ENCODE data around the gene COL8A2.

The COL8A2 gene

DNA sequence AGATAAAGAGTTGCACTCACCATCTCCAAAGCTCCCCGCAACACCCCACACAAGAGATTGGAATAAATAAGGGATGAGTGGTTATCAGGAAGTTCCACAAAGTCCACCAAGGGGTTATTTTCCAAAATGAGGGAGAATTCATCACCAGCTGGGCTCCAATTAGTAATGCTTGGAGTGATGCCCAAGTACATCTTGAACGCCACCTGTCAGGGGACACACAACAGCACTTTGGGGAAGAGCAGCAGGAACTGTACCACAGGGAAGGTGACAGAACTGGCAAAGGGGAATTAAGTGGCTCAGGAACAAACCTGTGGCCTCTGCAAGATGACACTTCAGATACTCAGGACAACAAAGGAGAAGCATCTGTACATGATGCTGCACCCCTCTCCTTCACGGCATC is 12.8 kb upstream of the COL8A2 start:
- DNase-seq: no peak

DNA sequence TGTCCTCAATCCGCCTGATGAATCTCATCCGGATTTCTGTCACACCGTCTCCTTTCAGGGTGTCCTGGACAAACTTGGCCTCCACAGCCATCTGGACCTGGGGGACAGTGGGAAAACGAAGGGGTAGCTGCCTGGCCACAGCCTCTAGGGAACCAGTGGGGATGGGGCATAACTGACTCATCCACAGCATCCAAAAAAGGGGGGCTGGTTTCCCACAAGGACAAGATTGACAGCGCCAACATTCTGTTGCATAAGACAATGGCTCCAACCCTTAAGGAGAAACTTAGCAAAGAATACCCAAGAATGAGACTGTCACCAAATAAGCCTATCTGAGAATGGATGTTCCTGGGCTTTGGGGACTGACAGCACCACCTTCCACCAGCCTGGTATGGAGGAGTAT is 12.2 kb upstream of the COL8A2 start:
- DNase-seq: no peak

DNA sequence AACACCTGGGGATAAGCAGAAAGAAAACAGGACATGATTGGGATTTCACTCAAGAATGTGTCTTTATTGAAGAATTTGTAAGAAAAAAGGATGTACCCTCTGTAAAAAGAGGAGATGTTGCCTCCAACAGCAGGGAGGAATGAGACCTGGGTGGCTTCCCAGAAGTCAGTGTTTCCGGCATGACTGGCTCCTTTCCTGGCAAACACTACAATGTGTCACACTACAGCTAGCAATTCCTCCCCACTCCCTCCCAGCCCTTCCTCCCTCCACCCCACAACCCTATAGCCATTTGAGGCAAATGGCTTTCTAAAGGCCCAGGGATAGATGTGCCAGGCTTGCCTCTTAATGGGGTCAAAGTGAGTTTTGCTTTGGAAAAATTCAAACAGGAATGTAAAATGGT is 11.5 kb upstream of the COL8A2 start:
- DNase-seq: no peak

DNA sequence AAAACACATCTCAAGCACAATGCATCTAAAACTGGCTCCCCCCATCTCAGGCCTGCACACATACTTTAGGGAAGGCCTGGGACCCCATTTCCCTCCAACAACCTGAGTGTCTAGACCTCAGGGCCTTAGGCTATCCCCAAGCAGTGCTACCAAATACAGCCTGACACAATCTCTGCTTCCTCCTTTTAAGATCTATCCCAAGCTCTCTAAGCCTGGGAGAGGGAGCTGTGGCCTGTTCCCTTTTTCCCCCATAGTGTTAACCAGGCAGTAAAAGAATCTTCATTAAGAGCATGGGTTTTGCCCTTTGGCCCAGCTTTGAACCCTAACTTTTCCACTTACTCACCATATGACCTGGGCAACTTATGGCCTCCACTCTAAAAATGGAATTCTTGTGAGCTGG is 10.8 kb upstream of the COL8A2 start:
- DNase-seq: no peak

DNA sequence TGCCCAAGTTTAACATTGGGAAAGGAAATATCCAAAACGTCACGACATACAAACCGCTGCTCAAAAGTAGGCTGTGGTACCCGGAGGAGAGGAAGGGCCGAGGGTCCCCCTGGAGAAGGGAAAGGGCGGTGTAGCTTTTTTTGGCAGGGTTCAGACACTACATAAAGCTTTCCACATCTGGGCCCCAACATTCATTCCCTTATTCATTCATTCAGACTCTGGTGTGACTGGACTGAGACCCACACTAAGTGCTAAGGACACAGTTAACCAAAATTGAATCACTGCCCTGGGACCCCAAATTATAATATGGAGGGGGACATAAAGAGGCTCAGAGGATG is 10.3 kb upstream of the COL8A2 start:
- no peak for DNase-seq

DNA sequence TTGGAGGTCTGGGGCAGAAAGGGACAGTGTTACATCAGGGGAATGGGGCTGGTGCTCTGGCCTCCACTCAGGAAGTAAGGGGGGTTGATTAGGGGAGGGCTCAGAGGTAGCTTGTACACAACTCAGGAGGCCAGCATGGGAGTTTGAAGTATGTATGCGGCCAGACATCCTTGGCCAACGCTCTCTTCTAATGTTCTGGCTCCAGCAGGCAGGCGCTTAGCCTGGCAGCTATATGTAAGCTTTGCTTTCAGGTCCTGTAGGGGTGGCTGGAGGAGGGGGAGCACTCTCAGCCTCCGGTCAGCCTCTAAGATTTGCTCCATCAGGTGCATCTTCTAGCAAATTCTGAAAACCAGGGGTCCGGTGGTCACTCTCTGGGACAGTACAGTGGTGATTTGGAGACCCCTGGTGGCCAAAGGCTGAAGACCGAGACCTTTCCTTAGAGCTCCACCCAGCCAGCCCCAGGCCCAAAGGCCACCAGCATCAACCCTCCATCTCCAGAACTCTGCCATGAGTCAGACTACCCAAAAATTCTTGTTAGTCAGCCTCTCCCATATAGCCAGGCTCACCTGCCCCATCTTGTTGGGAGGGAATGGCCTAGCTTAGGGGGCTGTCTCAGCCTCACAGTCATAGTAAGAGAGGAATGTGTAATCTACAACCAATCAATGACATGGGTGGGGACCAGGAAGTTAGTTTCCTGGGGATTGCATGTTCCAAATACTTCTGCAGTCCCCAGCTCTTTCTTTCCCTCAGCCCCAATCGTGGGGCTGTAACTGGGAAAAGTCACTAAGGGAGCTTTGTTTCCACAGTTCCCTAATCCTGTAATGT is 9.7 kb upstream of the COL8A2 start:
- peak in 43 of 56 donors; percentile 3 to 76 (median 28) for DNase-seq

DNA sequence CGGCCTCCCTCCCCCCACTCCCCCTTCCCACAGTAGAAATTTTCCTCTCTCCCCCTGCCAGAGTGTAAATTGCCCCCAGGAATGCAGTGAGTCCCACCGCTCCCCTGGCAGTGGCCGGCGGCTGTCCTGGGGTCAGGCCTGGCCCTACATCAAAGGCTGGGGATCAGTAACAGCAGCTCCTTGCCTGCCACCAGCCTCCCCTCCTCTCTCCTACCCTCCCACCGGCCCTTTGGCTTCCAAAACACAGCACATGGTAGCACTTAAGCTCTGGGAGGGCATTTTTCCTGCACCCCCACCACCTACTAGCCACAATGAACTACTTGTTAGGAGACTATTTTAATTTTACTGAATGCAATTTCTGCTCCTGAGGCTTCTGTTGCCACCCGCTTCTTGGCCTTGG is 9.0 kb upstream of the COL8A2 start:
- no peak for DNase-seq

DNA sequence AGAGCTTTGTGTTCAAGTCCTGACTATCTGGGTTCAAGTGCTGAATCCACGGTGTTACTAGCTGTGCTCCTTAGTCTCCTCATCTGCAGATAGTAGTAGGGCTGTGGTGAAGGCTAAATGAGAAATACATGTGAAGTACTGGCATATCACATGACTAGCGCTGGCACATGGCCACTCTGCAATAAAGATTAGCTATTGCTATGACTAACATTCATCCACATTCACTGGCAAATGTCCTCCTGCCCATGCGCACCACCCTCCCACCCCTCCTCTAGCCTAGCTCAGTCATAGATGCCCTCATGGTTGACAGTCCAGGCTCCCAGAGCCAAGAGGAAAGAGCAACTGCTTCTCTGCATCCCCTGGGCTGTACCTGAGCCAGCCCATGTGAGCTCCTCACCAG is 8.5 kb upstream of the COL8A2 start:
- DNase-seq: peak in 1 of 56 donors; percentile 49

DNA sequence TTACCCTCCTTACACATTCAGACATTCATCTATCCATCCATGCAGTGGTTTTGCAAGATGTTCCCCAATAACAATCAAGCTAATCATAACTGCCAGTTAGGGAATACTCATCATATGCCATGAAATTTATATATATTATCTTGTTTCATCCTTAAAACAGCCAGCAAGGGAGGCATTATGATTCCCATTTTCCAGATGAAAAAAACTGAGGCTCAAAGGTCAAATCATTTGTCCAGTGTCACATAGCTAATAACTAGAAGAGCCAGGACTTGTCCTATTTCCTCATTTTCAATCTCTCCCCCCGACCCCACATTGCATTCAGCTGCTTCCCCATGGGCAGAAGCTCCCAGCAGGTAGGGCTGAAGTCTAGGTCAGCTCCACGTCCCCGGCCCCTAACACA is 7.0 kb upstream of the COL8A2 start:
- no peak for DNase-seq

DNA sequence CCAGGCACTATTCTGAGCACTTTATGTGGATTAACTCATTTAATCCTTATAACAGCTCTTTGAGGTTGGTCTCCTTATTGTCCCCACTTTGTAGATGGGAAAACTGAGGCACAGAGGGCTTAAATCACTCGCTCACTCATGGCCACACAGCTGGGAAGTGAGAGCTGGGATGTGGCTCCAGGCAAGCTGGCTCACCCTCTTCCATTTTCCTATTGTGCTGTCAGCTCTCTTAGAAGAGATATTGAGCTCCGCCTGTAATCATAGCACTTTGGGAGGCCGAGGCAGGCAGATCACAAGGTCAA is 3.8 kb upstream of the COL8A2 start:
- no peak for DNase-seq

DNA sequence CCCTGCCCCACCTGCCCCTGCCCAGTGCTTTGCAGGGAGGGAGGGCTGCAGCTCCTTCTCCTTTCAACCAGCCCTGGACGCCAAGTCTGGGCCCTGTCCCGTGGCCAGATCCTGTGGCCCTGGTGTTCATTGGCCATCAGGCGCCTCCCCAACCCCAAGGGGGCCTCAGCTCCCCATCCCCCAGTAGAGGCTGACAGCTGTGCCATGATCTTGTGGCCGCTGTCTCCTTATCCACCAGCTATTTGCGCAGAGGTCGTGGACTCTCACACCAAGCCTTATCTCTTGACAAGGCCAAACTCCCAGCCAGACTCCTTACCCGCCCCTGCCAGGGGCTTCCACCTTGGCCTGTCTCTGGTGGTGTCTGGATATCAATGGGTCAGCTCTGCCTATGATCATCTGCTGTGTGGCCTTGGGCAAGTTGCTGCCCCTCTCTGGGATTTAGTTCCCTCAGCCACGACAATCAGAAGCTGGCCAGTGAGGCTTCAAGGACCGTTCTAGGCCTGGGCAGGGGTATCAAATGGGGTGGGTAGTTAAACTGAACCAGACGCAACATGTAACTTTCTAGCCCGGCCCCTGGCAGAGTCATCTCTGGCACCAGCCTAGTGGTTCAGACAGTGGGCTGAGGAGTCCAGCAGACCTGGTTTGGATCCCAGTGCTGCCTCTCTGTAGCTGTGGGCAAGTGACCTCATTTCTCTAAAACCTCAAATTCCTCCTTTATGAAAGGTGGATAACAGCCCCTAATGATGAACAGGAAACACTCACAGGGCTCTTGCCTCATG is 3.3 kb upstream of the COL8A2 start:
- DNase-seq: no peak

DNA sequence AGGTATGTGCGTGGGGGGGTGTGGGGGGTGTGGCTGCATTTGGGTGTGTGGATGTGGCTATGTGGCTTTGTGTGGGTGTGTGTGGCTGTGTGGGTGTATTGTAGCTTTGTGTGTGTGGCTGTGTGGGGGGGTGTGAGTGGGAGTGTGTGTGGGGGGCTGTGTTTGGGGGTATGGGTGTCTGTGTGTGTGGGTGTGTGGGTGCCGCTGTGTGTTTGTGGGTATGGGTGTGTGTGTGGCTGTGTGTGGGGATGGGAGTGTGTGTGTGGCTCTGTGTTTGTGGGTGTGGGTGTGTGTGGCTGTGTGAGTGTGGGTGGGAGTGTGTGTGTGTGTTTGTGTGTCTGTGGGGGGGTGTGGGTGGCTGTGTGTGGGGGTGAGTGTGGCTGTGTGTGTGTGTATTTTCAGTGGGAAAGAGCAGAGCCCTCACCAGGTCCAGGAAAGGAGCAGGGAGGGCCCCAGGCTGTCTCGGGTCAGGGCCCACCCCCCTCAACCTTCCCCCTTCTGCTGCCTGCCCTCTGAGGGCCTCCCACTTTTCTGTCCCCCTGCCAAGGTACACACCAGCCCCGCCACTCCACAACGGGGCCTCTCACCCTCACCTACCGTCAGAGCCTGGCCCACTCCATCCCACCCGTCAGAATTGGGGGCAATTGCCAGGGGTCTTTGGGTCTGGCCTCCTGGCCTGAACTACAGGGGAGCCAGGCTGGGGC is 1.9 kb upstream of the COL8A2 start:
- DNase-seq: peak in 1 of 56 donors; percentile 17

DNA sequence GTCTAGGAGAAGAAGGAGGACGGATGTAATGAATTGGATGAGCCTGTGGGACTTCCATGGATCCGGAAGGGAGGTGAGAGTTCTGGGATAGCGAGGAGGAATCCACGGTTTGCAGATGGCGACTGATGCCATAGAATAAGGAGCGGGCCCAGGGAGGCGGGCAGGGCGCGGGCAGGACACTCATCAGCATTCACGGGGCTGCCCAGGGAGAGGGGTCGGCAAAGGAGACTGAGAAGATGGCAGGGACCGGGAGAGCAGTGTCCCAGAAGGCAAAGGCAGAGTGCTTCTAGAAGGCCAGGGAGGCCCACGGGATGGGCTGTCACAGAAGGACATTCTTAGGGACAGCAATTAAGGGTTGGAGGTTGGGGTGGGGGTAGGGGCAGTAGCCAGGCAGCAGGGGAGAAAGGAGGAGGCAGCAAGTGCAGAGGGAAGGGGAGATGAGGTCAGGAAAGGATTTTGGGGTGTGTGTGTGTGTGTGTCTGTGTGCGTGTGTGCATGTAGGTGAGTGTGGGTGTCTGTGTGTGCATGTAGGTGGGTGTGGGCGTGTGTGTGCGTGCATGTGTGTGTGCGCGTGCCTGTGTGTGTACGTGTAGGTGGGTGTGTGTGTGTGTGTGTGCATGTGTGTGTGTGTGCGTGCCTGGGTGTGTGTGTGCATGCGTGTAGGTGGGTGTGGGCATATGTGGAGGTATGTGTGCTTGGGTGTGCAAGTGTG is 1.1 kb upstream of the COL8A2 start:
- DNase-seq: peak in 1 of 56 donors; percentile 21

DNA sequence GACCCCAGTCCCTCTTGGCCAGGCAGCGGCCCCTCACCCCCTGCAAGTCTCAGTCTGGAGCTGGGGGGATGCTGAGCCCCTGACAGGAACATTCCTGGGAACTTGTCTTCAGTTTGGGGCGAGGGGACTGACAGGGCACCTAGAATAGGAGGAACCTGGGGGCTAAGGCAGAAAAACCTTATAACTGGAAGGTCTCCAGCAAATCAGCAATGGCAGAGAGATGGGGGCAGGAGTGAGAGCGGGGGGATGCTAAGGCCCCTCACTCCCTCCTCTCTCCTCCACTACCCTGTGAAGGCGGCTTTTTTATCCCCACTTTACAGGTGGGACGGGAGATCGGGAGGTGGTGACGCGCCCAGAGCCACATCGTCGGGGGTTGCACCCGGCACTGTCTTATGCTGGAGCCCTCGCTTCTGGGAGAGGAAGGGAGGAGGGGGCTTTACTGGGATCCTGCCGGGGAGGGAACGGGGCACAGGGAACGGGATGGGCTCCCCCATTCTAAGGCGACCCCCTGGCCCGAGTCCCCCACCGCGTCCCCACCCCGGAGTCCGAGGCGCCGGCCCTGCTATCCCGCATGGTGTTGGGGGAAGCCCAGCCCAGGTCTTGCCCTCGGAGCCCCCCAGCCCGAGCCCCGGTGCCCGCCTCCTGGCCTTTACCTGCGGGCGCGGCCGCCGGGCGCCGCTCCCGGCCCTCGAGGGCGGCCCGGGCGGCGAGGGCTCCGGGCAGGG is 456 bp downstream of the COL8A2 start:
- no peak for DNase-seq

DNA sequence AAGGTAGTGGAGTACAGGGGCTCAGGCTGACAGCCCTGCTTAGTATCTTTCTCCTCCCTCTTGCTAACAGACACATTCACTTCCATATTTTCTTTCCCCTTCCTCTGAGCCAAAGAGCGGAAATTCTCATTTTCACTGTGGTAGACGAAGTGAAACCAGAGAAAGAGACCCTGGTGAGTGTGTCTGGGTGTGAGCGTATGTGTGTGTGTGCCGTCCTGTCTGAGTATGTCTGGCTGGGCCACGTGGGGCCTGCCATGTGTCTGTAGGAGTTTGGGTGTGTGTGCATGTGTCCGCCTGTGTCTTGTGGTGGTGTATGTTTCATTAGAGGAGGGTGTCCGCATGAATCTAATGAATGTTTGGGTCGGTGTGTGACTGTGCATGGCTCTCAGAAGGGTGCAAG is 1.7 kb downstream of the COL8A2 start:
- peak in 9 of 56 donors; percentile 9 to 32 (median 18) for DNase-seq

DNA sequence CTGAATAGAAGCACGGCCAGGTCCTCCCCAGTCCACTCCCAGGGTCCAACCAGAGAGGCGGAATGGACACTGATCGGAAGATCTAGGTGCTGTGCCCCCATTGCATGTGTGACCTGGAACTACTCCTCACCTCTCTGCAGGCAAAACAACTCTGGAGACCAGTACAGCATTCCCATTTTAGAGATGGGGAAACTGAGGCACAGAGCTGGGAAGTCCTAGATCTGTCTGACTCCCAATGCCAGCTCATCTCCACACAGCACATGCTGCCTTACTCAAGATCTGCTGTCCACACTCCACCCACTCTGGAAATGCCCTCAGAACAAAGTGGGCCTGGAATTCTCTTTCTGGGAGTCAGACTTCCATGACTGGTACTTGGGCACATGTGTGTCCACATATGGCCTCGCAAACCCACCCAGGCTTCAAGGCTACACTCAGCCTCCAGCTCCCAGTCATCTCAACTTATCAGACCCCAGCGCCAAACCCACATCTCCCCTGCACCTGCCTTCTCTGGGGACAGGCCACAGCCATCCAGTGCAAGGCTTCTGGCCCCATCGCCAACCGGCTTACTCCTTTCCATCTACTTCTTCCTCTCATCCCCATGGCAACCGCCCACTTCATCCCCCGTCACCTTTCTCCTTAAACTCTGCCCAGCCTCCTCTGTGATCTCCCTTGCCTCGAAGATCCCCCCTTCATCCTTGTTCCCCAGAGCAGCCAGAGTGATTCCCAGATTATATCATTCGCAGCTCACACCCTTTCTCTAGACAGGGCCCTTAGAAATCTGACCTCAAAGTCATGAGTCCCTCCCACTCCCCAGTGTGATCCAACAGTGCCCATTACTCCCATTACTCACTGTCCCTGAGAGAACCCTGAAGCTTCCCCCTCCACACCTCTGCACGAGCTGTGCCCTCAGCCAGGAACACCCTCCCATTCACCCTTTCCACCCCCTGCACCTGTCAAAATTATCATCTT is 2.7 kb downstream of the COL8A2 start:
- peak in 1 of 56 donors; percentile 20 for DNase-seq

DNA sequence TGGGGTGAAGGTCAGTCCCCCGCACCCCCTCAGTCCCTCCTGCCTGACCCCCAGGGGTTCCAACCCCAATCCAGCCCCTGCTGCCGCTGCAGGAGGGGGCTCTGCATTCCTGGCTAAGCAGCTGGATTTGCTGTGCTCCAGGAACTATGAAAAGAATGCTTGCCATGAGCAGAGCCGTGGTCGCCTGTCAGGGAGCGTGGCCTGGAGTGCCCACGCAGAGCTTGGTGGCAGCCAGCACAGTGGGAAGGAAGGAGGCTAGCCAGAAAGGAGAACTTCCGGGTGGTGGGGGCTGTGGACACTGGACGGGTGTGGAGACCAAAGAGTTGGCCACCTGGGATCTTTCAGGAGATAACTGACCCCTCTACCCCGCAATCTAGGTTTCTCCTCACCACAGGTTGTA is 5.6 kb downstream of the COL8A2 start:
- DNase-seq: no peak

DNA sequence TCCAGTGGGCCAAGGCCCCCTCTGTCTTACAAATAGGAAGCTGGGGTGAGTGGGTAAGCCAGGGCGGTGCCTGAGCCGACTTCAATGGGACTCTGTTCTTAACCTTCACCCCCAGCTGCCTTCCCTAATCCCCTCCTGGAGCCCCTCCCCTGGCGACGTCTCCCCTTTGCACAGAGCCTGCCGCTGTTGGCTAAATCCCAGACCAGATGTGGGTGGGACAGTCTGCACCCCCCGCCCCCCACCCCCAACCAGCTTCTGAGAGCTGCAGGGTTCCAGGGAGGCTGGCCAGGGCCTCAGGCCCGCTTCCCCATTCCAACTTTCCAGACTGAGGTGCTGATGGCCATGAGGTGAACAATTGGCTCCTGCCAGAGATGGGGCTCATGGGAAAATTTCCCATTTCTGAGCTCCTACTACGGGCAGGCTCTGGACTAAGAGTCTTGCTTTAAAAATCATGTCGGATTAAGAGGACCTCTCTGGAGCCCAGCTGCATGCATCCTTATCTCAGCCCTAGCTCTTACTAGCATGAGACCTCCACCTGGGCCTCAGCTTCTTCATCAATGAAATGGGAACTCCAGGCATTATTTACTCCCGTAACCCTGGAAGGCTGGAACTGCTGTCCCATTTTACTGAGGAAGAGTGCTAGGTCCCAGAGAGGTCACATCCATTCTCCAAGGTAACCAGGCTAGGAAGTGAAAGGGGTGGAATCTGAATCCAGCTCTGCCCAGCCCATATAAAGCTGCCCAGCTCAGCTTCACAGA is 6.4 kb downstream of the COL8A2 start:
- no peak for DNase-seq

DNA sequence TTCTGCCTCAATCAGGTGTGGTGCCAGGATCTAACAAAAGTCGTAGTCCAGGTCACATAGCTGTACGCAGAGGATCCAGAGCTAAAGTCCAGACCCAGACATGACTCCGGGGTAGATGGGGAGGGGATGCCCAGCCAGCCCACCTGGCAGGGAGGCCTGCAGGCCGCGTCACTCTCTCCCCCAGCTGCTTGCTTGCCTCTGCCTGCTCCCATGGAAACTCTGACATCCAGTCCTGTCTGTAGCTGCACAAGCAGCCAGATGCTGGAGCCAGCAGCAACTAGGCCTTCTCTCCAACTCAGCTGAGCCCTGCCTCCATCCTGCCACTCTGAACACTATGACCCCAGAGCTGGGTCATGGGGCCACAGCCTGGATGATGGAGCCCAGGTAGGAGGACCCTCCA is 8.1 kb downstream of the COL8A2 start:
- DNase-seq: peak in 1 of 56 donors; percentile 31
